ENCODE measurements around the gene NTN3.

- TF ChIP-seq, protein P1, sequence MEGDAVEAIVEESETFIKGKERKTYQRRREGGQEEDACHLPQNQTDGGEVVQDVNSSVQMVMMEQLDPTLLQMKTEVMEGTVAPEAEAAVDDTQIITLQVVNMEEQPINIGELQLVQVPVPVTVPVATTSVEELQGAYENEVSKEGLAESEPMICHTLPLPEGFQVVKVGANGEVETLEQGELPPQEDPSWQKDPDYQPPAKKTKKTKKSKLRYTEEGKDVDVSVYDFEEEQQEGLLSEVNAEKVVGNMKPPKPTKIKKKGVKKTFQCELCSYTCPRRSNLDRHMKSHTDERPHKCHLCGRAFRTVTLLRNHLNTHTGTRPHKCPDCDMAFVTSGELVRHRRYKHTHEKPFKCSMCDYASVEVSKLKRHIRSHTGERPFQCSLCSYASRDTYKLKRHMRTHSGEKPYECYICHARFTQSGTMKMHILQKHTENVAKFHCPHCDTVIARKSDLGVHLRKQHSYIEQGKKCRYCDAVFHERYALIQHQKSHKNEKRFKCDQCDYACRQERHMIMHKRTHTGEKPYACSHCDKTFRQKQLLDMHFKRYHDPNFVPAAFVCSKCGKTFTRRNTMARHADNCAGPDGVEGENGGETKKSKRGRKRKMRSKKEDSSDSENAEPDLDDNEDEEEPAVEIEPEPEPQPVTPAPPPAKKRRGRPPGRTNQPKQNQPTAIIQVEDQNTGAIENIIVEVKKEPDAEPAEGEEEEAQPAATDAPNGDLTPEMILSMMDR (IDR thresholded peaks at IDR 0.05; ENCODE audit: borderline replicate concordance, extremely low read depth, low read length, poor library complexity, severe bottlenecking), result no peak
- TF ChIP-seq EZH2 (IDR thresholded peaks at IDR 0.05; ENCODE audit: borderline replicate concordance, low read depth, low read length, severe bottlenecking), result no peak
Measured at GRCh38 chr16:2472488-2472864, 1.4 kb downstream of the NTN3 start.
